ENCODE measurements around the gene BCL2.

The BCL2 gene

GRCh38 chr18:63083555-63083954 is 236.0 kb downstream of the BCL2 start:
- Histone ChIP-seq H3K4me1 (peaks cover 15% of the 10 kb centered on the region), H3K9me3 (no peaks in the 10 kb centered on the region), H3K36me3 (no peaks in the 10 kb centered on the region), H3K4me3 (ENCODE audit: low read depth, low read length) (no peak overlapping the region), H3K27me3 (no peaks in the 10 kb centered on the region)
- no peak for DNase-seq
- TF ChIP-seq CTCF (IDR thresholded peaks at IDR 0.05; ENCODE audit: low read depth, low read length), result no peak

DNA sequence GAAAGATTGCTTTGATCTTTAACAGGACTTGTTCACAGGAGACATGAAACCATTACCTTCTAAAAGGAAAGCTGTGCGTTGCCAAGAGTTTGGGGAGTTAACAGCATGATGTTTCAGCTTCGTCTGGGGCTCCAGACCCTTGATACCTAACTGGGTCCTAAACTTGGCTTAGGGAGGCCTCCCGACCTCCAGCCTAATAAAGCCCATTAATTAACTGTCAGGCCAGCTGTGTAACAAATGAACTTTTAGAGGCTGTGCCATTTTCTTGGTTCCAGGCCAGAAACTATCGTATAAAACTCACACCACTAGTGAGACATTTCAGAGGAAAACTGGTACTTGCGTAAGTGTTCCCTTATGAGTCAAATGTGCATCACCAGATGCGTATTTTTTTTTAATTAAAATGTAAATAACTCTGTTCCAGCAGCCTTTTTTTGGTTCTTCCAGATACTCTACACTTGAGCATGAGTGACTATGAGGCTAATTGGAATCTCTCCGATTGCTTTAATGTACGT is 236.5 kb downstream of the BCL2 start:
- H3K4me1 ChIP-seq, result peaks cover 11% of the 10 kb centered on the region
- H3K9me3 ChIP-seq, result no peaks in the 10 kb centered on the region
- no peaks in the 10 kb centered on the region for H3K36me3 ChIP-seq
- H3K4me3 ChIP-seq (ENCODE audit: low read depth, low read length), result no peak overlapping the region
- H3K27me3 ChIP-seq, result no peaks in the 10 kb centered on the region
- no peak for TF ChIP-seq CTCF (IDR thresholded peaks at IDR 0.05; ENCODE audit: low read depth, low read length)
- no peak for DNase-seq

DNA sequence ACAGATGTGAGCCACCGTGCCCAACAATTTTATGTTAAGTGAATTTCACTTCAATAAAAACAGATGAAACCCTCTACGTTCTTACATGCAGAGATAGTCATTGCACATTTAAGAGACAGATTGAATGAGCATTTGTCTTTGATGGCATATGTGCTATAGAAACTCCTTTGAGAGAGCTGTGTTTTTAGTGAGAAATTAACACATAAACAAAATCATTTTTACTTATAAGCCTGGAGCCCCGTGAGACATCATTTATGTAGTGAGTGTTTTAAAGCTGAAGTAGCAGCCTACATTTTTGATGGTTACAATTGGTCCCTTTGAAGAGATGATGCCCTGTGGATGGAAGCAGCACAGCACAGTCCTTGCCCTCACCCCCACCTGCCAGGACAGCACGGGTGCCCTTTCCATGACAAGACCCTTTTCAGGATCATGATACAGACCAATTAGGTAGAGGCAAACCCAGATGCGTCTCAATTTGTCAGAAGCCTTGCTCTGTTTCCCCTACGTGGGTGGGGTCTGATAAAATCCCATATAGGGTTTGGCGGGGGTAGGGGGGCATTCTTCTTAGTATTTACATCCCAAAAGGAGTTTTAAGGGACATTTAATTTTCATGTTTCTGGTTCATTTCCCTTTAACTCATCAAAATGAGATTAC is 237.1 kb downstream of the BCL2 start:
- Histone ChIP-seq H3K4me1 (peaks cover 11% of the 10 kb centered on the region), H3K4me3 (ENCODE audit: low read depth, low read length) (no peak overlapping the region), H3K9me3 (no peaks in the 10 kb centered on the region), H3K36me3 (no peaks in the 10 kb centered on the region), H3K27me3 (no peaks in the 10 kb centered on the region)
- DNase-seq, result no peak
- no peak for TF ChIP-seq CTCF (IDR thresholded peaks at IDR 0.05; ENCODE audit: low read depth, low read length)

DNA sequence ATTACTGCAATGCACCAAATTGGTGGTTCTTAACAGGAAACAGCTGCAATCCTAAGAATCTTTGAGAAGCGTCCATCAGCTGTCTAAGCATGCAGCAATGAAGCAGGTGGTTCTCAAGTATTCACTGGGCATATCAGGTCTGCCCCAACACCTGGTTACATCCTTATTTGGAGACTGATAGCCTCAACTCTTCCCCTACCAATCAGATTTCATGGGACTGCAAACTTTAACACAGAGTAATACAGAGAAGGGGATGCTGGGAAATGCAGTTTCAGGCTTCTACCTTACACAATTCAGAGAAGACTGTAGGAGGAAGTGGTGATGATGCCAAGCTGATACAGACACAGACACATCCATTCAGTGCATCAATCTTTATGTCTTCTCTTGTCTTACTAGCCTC is 240.5 kb downstream of the BCL2 start:
- no peak for DNase-seq
- TF ChIP-seq CTCF (IDR thresholded peaks at IDR 0.05; ENCODE audit: low read depth, low read length), result no peak
- Histone ChIP-seq H3K9me3 (no peaks in the 10 kb centered on the region), H3K4me1 (no peaks in the 10 kb centered on the region; the same call in 1 of the 2 replicates), H3K4me3 (ENCODE audit: low read depth, low read length) (no peak overlapping the region), H3K36me3 (no peaks in the 10 kb centered on the region), H3K27me3 (no peaks in the 10 kb centered on the region)

DNA sequence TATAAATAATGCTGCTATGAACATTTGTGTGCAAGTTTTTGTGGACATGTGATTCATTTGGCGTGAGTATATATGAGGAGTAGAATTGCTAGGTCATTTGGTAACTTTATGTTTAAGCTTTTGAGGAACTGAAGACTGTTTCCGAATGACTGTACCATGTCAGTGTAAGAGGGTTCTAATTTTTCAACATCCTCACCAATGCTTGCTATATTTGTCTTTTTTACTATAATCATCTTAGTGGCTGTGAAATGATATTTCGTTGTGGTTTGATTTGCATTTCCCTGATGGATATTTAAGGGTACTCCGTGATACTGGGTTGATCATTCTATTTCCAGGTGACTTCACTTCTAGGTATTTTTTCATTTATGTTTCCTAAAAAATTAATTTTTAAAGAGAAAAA is 241.1 kb downstream of the BCL2 start:
- no peak for TF ChIP-seq CTCF (IDR thresholded peaks at IDR 0.05; ENCODE audit: low read depth, low read length)
- H3K36me3 ChIP-seq, result no peaks in the 10 kb centered on the region
- no peak for DNase-seq
- no peaks in the 10 kb centered on the region for H3K9me3 ChIP-seq
- no peaks in the 10 kb centered on the region for H3K27me3 ChIP-seq
- H3K4me3 ChIP-seq (ENCODE audit: low read depth, low read length), result no peak overlapping the region
- no peaks in the 10 kb centered on the region for H3K4me1 ChIP-seq

DNA sequence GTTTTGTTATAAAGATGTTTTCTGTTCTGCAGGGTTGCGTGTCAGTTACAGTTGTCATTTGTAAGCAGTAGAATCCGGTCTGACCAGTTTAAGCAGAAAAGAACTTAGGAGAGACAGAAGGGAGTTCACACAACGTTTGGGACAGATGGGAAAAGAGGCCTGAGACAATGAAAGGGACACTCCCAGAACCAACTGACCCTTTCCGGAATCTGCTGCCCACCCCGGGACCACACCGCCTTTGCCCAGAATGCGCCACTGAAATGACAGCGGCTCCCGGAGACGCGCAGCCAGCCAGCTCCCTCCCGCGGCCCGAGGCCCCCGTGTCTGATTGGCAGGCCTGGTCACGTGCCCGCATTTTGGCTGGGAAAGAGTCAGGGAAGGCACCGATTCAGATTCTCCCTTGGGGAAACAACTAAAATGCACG is 244.6 kb downstream of the BCL2 start:
- no peaks in the 10 kb centered on the region for H3K4me1 ChIP-seq
- H3K36me3 ChIP-seq, result no peaks in the 10 kb centered on the region
- no peaks in the 10 kb centered on the region for H3K27me3 ChIP-seq
- no peak for TF ChIP-seq CTCF (IDR thresholded peaks at IDR 0.05; ENCODE audit: low read depth, low read length)
- H3K4me3 ChIP-seq (ENCODE audit: low read depth, low read length), result peak overlapping the region; percentile 52
- DNase-seq, result peak; percentile 73
- H3K9me3 ChIP-seq, result no peaks in the 10 kb centered on the region

All from BE2C (cell line).